ENCODE data around the gene TNIP1. TPM values are rescaled to one million over a fixed set of nuclear protein-coding genes. Genes with fewer than 3 reads are reported as not detected.

The TNIP1 gene
- total RNA-seq, 4 donors from 2014 or later, result 91.4 to 136 (median 114) TPM

DNA sequence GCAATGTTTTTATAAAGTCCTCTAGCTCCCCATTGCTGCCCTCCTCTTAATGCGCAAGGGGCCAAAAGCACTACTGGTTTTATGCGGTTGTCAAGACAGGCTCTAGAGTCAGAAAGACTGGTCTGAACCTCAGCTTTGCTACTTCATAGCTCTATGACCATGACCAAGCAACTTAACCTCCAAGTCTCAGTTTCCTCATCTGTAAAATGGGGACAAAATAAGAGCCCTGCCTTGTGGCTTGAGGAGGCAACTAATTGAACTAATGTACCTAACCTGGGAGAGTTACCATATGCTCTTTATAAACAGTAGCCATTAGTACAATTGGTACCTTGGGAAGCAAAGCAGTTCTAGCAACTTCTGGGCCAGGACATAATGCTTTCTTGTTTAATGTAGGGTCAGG, 40.3 kb upstream of the TNIP1 start:
- peaks cover 16 to 70% (median 65%) of the 10 kb centered on the region in 4 donors for H3K4me1 ChIP-seq
- no peak for DNase-seq (ENCODE audit: extremely low spot score)
- no peak overlapping the region for H3K4me3 ChIP-seq
- no peaks in the 10 kb centered on the region for H3K9me3 ChIP-seq
- 96% methylated on average over 2 of the region's 2 CpGs for WGBS
- intact Hi-C loops (cut with DNase I), result no loop called here
- no peak for TF ChIP-seq POLR2AphosphoS5 (IDR thresholded peaks at IDR 0.05)
- no peak for TF ChIP-seq CTCF (IDR thresholded peaks at IDR 0.05)
- no peak for TF ChIP-seq POLR2A (IDR thresholded peaks at IDR 0.05; ENCODE audit: low read depth)
- TF ChIP-seq EP300 (IDR thresholded peaks at IDR 0.05), result no peak
- no peaks in the 10 kb centered on the region for H3K27me3 ChIP-seq
- H3K36me3 ChIP-seq, result peaks cover 20 to 99% (median 98%) of the 10 kb centered on the region in 4 donors
- H3K27ac ChIP-seq (replicated peaks in 1 of 4), result peak overlapping the region; percentile 24 to 57 (median 50)

DNA sequence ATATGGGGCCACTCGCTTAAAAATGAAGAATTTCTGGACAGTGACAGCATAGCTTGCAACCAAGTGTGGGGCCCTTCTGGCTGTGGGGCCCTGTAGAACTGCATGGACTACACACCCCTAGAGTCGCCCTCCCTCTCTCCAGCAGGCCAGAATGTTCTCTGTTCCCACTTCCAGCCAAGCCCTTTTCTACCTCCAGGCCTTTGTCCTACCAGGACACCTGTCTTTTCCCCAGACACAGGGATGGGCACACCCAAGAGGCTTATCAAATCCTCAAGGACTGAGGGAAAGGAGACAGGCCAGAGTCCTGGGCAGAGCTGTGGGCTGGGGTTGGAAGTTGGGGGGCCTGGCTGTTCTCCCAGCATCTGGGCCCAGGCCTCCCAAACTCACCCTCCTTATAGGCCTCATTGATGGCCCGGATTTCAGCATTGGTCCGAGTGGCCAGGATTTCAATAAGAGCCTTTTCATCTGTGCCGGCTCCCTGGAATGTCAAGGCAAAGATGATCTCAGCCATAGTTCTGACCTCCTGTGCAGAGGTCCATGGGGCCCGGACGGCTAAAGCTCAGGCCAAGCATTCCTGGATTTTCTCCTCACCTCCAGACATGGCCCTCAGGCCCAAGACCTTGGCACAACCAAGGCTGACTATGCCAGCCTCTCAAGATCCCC, 38.2 kb upstream of the TNIP1 start:
- Histone ChIP-seq H3K4me1 (peaks cover 7 to 68% (median 61%) of the 10 kb centered on the region in 4 donors), H3K4me3 (no peak overlapping the region), H3K27me3 (no peaks in the 10 kb centered on the region), H3K36me3 (peaks cover 20 to 89% (median 83%) of the 10 kb centered on the region in 4 donors), H3K27ac (replicated peaks in 1 of 4) (peak overlapping the region; percentile 24 to 57 (median 46)), H3K9me3 (no peaks in the 10 kb centered on the region)
- WGBS, result 57% methylated on average over 7 of the region's 7 CpGs
- TF ChIP-seq POLR2A (IDR thresholded peaks at IDR 0.05; ENCODE audit: low read depth) (no peak), EP300 (IDR thresholded peaks at IDR 0.05) (no peak), CTCF (IDR thresholded peaks at IDR 0.05) (no peak), POLR2AphosphoS5 (IDR thresholded peaks at IDR 0.05) (no peak)
- intact Hi-C loops (cut with DNase I), result no loop called here
- no peak for DNase-seq (ENCODE audit: extremely low spot score)

- intact Hi-C loops (cut with DNase I), result loop anchor here (2.0 kb wide), 2 partner anchors 65 to 111 kb away; no protein-coding TSS in a partner anchor
- WGBS, result 3% methylated on average over 7 of the region's 7 CpGs
- Histone ChIP-seq H3K4me1 (peaks cover 8 to 32% (median 25%) of the 10 kb centered on the region in 4 donors), H3K36me3 (peaks cover 16 to 87% (median 77%) of the 10 kb centered on the region in 4 donors), H3K4me3 (no peak overlapping the region), H3K27me3 (no peaks in the 10 kb centered on the region), H3K27ac (replicated peaks in 1 of 4) (peak overlapping the region in 1 of 4 donors; percentile 16), H3K9me3 (no peaks in the 10 kb centered on the region)
- TF ChIP-seq CTCF (IDR thresholded peaks at IDR 0.05) (peak; percentile 95 to 98 (median 95)), EP300 (IDR thresholded peaks at IDR 0.05) (no peak), POLR2AphosphoS5 (IDR thresholded peaks at IDR 0.05) (peak in 1 of 2 donors; percentile 28), POLR2A (IDR thresholded peaks at IDR 0.05; ENCODE audit: low read depth) (no peak)
- DNase-seq (ENCODE audit: extremely low spot score), result no peak
Measured at GRCh38 chr5:151115272-151115905, 34.6 kb upstream of the TNIP1 start.

DNA sequence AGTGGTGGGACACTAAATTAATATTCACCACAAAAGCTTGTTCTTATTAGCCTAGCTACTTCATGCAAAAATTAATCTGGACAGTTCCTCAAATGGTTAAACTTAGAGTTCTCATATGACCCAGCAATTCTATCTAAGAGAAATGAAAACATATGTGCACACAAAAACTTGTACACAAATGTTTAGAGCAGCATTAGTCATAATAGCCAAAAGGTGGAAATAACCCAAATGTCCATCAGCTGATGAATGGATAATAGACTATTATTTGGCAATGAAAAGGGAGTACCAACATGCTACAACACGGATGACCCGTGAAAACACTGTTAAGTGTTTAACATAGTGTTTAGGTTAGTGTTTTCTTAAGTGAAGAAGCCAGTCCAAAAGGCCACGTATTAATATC, 32.8 kb upstream of the TNIP1 start:
- H3K27ac ChIP-seq (replicated peaks in 1 of 4), result no peak overlapping the region
- H3K36me3 ChIP-seq, result peaks cover 24 to 87% (median 77%) of the 10 kb centered on the region in 4 donors
- intact Hi-C loops (cut with DNase I), result loop anchor here (2.0 kb wide), 2 partner anchors 63 to 109 kb away; no protein-coding TSS in a partner anchor
- no peak overlapping the region for H3K4me3 ChIP-seq
- WGBS, result 60% methylated on average over 3 of the region's 3 CpGs
- TF ChIP-seq POLR2AphosphoS5 (IDR thresholded peaks at IDR 0.05), result no peak
- TF ChIP-seq CTCF (IDR thresholded peaks at IDR 0.05), result no peak
- TF ChIP-seq EP300 (IDR thresholded peaks at IDR 0.05), result no peak
- no peak for TF ChIP-seq POLR2A (IDR thresholded peaks at IDR 0.05; ENCODE audit: low read depth)
- H3K9me3 ChIP-seq, result no peaks in the 10 kb centered on the region
- H3K4me1 ChIP-seq, result peaks cover 18 to 25% (median 23%) of the 10 kb centered on the region in 4 donors
- H3K27me3 ChIP-seq, result no peaks in the 10 kb centered on the region
- DNase-seq (ENCODE audit: extremely low spot score), result no peak

Measured in esophagus muscularis mucosa (tissue), 4 donors.